ENCODE measurements around the gene ANP32B.
A peak's percentile ranks its signal among the peaks of the same experiment; 100 is the strongest.
"Not testable (repeated sequence)": the region's sequence is repeated elsewhere in the genome, so short reads cannot be mapped to it uniquely, and the experiment has no call there.

ANP32B gene

DNA sequence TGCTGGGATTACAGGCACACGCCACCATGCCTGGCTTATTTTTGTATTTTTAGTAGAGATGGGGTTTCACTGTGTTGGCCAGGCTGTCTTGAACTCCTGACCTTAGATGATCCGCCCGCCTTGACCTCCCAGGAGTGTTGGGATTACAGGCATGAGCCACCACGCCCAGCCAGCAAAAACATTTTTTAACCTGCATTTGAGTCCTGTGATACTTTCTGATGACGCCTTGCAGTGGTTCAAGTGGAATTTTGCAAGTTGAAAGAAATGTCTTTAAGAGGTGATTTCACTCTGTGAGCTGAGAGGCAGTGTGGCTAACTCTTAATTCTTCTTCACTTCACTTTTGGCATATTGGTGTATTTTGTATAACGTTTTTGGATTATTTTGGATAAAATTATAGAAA is 9.1 kb downstream of the ANP32B start:
- DNase-seq (ENCODE audit: low read depth, low spot score), result no peak

DNA sequence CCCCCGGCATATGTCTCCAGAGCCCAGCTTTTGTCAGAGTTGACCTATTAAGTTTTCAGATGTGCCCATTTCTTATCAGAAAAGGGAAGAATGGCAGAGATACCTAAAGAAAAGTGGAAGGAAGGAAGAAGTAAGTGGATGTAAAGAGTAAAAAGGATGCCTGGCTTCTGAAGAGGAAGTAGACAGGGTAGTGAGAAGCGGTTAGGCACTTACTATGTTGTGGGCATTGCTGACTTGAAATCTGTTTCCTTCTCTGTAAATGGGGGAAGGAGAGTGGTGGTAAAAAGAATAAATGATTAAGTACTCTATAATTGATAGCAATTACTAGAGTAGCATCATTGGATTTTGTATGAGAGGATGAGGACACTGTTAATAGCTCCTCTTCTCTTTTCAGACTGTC is 9.9 kb downstream of the ANP32B start:
- DNase-seq (ENCODE audit: low read depth, low spot score), result no peak

DNA sequence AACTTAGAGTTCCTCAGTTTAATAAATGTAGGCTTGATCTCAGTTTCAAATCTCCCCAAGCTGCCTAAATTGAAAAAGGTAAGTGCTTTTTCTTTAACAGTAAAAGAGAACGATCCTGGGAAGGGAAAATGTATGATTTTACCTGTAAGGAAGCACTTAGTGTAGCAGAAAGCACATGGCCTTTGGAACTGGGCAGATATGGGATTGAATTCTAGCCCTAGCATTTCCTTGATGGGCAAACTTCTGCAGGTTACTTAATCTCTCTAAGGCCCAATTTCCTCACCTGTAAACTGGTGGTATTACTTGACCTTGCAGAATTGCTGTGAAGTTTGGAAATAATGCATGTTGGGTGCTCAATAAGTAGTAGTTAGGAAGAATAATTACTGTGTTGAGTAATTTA is 11.6 kb downstream of the ANP32B start:
- no peak for DNase-seq (ENCODE audit: low read depth, low spot score)

DNA sequence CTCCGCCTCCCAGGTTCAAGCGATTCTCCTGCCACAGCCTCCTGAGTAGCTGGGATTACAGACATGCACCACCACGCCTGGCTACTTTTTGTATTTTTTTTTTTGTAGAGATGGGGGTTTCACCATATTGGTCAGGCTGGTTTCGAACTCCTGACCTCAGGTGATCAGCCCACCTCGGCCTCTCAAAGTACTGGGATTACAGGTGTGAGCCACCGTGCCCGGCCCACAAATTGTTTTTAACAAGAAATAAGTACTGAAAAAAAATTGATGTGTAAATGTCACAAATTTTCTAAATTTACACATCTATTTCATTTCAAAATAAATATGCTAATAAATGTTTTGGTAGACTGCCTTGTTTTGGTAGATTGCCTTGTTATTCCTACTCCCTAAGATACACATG is 13.5 kb downstream of the ANP32B start:
- DNase-seq (ENCODE audit: low read depth, low spot score), result not testable (repeated sequence)

DNA sequence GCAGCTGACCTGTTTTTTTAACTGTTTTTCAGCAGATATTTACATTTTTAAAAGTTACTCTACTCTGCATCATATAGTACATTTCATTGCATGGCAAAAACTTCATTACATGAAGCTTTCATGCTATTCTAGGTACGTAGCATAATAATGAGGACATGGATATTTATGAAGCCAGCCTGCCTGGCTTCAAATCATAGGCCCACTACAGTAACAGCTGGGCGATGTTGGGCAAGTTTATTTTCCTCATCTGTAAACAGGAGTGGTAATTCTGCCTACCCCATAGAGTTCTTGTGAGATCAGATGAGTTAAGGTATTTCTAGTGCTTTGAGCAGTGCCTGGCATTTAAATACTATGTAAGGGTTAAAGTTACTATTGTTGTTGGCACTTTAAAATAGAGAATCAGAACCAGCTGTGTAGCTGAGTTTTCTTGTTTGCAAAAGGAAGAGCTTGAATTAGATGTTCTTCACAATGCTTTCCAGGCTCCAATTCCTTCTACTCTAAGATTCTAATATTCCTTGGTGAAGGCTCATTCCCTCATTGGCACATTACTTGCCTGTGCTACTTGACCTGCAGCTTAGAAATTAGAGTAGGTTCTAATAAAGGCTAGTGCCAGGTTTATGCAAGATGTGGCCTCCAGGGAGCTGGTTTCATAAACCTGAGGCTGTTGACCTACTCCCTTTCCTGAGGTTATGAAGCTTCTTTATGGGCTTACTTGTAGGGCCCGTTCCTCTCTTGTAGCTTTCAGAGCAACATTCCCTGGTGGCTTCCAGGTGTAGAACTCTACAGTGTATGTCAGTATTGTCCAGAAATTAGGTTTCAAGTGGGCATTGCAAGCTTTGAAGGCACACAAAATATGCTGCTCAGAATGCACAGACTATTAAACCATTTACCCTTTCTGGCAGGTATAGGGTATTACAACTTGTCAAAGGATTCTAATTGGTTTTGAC is 14.5 kb downstream of the ANP32B start:
- DNase-seq (ENCODE audit: low read depth, low spot score), result no peak

DNA sequence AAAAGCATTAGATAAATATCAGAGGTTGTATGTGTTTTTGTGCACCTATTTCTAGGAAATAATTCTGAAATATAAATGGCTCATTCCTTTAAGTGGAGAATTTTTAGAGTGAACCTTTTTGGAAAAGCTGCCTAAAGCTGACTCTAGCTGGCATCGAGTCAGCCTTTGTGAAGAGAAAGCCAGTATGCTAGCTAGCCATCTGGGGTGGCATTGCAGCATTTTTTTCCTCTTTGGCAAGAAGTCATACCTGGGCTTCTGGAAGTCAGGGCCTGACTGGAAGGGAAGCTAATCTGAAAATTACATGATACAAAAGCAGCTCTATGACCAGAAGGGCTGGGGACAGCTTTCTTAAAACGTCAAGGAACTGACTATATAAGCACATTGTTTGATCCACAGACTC is 19.7 kb downstream of the ANP32B start:
- no peak for DNase-seq (ENCODE audit: low read depth, low spot score)

DNA sequence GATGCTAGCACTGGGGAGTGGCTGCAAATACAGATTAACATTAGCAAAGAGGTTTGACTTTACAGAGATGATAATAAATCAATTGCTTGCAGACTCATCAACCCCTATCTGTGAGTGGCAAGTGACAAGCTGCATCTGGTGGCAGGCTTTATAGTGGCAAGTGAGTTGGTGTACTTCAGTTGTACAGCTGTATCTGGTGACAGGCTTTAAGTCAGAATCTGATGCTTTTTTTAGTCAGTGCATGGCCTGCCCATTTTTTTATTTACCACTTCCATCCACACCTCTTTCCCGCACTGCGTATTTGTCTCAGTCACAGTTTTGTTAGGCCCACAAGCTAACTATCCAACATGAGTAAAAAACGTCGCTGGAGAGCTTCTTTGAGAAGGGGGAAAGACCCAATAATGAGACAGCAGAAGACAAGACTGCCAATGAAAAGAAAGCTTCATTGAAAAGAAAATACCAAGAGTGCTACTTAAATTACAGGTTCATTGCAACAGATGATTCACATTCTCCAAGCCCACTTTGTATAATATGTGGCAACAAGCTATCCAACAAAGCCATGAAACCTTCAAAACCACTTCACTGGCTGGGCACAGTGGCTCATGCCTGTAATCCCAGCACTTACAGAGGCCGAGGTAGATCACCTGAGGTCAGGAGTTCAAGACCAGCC is 23.1 kb downstream of the ANP32B start:
- DNase-seq (ENCODE audit: low read depth, low spot score), result no peak

DNA sequence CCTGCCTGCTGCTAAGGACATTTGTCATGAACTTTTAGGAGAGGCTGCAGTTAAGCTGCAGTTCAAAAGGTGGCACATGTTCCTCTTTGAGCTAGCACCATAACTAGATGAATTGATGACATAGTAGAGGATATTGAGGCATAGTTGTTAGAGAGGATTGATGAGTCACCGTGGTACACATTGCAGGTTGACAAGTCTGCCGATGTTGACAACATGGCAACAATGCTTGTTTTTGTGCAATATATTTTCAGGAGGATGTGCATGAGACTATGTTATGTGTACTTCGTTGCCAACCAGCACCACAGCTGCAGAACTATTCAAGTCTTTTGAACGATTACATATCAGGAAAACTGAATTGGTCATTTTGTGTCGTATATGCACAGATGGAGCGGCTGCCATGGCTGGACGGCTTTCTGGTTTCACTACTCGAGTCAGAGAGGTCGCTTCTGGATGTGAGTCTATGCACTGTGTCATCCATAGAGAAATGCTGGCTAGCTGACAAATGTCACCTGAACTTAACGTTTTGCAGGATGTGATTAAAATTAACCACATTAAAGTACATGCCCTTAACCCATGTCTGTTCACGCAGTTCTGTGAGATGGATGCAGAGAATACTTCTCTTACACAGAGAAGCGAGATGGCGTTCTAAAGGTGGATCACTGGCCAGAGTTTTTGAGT is 24.2 kb downstream of the ANP32B start:
- no peak for DNase-seq (ENCODE audit: low read depth, low spot score)

DNA sequence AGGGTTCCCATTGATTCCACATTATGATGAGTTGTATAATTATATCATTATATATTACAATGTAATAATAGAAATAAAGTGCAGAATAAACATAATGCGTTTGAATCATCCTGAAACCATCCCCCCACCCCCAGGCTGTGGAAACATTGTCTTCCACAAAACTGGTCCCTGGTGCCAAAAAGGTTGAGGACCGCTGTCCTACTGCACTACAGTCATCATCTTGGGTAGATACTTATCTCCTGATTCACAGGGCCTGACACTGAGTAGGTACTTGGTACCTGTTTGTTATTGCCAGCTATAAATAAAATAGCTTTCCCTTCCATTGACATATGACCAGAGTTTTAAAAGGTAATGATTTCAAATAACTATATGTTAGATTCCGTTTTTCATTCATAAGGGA is 25.6 kb downstream of the ANP32B start:
- no peak for DNase-seq (ENCODE audit: low read depth, low spot score)

DNA sequence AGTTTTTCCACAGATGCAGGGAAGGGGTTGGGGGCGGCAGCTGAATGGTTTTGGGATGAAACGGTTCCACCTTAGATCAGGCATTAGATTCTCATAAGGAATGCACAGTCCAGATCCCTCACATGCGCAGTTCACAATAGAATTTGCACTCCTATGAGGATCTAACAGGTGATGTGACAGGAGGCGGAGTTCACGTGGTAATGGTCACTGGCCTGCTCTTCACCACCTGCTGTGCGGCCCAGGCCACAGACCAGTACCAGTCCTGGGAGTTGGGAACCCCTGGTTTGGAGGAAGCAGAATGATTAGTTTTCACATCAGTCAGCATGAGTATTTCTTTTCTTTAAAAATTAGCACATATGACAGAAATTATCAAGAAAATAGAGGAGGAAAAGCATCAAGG is 26.3 kb downstream of the ANP32B start:
- DNase-seq (ENCODE audit: low read depth, low spot score), result no peak

DNA sequence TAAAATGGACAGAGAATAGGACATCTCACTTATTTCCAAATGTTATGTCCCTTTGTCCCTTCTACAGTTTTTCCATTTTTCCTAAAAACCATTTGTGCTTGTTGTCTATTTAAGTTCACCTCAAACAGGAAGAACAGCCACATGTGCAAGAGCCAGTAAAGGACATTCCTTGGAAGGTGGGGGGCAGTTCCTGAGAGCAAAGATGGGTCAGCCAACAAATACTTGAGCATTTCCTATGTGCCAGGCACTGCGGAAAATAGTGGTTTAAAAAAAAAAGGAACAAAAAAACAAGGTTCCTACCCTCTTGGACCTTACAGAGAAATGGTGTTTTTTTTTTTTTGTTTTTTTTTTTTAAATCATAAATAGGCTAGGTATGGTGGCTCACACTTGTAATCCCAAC is 26.8 kb downstream of the ANP32B start:
- peak; percentile 63 for DNase-seq (ENCODE audit: low read depth, low spot score)

DNA sequence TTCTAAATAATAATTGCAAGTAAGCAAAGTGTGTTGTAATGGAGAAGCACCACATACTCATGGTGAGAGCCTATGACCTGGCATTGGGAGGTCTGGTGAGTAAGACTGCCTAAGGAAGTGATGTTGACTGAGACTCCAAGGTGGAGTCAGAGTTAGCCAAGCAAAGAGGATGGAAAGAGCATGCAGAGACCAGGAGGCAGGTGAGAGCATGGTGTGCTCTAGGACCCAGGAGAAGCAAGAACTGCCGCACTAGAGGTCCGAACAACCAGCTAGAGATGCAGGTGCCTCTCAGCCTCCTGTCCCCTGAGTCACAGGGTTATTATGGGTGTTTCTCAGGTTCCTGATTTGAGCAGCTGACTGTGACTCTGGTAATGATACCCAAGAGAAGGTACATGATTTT is 27.3 kb downstream of the ANP32B start:
- no peak for DNase-seq (ENCODE audit: low read depth, low spot score)

DNA sequence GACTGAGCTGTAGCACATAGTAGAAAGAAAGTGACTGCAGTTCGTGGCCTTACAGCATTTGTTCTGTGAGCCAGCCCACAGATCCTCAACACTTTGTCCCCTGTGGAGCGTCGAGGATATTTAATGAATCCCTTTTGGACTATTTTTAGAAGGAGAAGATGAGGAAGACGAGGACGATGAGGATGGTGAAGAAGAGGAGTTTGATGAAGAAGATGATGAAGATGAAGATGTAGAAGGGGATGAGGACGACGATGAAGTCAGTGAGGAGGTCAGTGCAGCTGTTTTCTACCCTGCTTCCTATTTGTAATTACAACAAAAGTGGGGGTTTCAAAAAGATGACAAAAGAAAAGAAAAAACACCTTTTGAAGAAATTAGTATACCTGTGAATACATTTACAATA is 28.0 kb downstream of the ANP32B start:
- no peak for DNase-seq (ENCODE audit: low read depth, low spot score)

DNA sequence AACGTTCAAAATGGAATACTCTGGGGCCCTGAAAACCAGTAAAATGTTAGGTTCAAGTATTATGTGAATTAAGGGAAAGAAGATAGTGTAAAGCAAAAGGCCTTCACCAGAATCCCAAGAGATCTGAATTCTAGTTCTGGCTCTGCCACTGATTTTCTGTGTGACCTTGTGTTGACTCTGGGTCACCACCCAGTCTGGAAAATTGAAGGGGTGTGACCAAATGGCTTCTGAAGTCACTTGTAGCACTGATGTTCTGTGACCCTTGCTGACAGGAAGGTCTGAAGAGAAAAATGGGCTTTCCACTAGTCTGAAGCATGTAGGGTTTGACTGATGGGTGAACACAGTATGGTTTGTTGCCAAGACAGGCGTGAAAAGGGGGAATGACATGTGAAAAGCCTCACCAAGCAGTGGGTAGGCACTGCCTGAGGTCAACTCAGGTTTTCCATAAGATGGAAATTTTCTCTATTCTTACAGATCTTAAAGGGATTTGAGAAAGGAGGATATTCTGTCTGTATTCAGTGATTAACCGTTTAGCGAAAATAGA is 33.1 kb downstream of the ANP32B start:
- DNase-seq (ENCODE audit: low read depth, low spot score), result no peak

DNA sequence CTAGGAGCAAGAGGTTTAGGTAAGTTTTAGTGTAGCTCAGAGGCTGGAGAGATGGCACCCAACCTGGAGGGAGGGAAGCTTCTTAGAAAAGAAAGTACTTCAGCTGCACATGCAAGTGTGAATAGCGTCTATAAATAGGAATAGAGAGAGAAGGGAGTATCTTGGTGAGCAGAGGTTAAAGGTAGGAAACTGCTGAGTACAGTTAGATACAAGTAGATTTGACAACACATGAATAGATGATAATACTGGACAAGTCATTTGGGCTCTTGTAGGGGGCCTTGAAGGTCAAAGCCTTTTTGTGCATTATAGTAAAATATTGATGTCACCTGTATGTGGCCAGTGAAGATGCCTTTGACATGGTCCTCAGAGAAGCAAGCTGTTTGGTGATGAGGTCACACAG is 34.2 kb downstream of the ANP32B start:
- no peak for DNase-seq (ENCODE audit: low read depth, low spot score)

DNA sequence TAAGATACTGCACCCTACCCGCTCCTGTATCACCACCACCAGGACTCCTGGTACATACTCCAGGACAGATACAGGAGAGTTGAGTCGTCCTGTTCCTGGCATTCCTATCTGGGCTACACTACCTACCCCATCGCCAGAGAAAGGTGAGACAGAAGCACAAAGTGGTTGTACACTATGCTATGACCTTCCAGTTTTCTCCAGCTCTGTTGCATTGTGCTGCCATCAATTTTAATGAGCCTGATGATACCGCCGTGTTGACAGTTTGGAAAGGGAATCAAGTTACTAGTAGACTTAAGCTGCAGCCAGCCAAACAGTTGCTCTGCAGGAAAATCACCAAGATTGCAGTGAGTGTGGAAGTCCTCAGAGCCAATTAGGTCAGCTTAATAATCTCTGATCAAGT is 35.2 kb downstream of the ANP32B start:
- DNase-seq (ENCODE audit: low read depth, low spot score), result no peak

DNA sequence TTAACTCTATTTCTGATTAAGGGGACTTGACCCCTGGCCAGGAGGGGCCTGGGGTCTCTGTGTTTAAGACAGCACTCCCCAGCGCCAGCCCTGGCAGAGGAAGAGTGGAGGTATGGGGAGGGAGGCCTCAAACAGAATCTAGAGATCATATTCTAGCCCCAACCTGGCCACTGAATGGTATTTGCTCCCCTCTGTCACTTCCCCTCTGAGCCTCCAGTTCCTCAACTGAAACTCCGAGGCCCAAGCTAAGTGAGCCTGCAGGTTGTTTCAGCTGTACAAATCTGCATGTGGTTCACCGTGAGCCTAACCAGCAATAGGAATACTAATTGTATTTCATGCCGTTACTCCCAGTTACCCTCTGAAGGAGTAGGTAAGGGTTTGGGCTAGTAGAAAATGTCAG is 36.0 kb downstream of the ANP32B start:
- no peak for DNase-seq (ENCODE audit: low read depth, low spot score)

DNA sequence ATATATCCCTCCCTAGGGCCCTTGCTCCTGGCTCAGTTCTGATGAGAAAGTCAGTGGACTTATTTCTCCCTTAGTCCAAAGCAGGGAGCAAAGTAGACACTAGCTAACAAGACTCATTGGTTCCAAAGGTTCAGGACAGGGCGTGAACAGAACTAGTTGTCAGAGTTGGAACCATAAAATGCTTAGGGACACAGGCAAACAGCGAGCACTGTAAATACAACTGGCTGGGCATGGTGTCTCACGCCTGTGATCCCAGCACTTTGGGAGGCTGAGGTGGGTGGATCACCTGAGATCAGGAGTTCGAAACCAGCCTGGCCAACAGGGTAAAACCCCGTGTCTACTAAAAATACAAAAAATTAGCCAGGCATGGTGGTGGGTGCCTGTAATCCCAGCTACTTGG is 36.7 kb downstream of the ANP32B start:
- DNase-seq (ENCODE audit: low read depth, low spot score), result not testable (repeated sequence)

DNA sequence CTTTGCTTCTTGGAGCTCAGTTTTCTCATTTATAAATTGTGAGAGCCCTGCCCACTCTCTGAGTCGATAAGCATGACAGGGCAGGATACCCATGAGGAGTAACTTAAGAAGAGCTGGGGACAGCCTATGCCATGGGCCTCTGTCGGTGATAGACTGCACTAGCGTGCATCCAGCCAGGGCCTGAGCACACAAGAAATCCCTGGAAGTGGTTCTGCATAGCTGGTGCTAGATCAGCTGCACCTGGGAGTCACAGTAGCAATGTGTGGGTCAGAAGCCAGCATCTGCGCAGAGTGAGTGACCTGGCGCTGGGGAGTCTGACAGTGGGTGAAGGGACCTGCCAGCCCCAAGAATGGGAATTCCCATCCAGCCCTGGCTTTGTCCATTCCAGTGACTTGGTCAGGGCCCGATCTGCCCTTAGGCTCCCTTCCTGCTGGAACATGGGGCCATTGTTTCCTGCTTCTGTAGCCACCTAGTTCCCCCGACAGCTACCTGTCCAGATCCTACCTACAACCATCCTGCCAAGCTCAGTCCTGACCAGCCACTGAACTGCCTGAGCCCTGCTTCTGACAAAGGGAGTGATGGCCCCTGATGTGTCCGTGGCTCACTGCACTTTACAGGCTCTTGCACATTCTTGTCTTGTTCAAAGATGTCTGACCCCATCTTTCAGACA is 37.5 kb downstream of the ANP32B start:
- no peak for DNase-seq (ENCODE audit: low read depth, low spot score)

DNA sequence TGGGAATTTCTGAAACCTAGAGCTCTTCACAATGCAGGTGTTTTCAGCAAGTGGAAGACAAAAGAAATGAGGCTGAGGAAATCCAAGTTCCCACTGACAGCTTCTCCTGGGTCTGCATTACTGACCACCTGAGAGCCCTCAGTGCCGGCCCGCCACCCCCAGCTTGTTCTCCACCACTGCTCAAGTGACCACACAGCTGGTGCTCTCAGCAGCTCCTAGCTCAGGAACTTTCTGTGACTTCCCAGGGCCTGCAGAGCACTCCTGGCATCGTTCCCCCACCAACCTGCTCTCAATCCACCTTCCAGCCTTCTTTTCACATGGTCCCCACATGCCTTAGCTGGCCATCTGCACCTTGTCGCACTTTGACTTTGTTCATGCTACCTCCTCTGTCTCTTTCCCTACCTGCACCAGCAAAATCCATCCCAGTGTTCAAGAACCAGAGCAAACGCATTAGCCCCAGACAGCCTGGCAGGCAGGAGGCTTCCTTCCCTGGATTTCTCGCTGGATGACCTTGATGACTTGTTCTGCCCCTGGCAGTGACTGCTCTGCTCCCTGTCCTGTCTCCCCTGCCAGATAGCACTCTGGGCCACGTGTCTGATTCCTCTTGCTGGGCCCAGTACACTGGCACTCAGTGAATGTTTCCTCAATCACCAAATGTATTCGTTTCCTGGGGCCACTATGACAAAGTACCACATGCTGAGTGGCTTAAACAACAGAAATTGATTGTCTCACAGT is 38.3 kb downstream of the ANP32B start:
- no peak for DNase-seq (ENCODE audit: low read depth, low spot score)

DNA sequence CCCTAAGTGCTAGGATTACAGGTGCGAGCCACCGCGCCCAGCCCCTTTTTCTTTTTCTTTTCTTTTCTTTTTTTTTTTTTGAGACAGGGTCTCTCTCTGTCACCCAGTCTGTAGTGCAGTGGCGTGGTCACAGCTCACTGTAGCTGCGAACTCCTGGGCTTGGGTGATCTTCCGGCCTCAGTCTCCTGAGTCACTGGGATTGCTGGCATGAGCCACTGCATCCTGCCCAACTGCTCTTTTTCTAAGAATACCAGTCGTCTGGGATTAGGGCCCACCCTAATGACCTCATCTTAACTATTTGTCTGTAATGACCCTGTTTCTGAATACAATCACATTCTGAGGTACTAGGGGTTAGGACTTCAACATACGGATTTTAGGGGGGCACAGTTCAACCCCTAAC is 39.3 kb downstream of the ANP32B start:
- no peak for DNase-seq (ENCODE audit: low read depth, low spot score)
